PC-9 (cell line): ENCODE measurements around the gene S100A6. TPM values are rescaled to one million over a fixed set of nuclear protein-coding genes. Genes with fewer than 3 reads are reported as not detected.
"Not testable (repeated sequence)": the region's sequence is repeated elsewhere in the genome, so short reads cannot be mapped to it uniquely, and the experiment has no call there.

Experiments used
- BruUV-seq: library from RNA; stranded (reverse); fragments of 400-500 nt; replicated peaks from 2 replicates; lab custom pipeline; 2021; lab: Mats Ljungman, UMichigan
- CTCF ChIA-PET: fragments of 300-600 bp; sonication (Branson Sonifier 250); formaldehyde crosslinking; loops from one replicate; lab custom pipeline; 2022; ENCODE audit warnings: antibody characterized with exemption; lab: Charles Lee
- POLR2A ChIA-PET: fragments of 300-600 bp; sonication (Branson Sonifier 250); formaldehyde crosslinking; loops from one replicate; lab custom pipeline; 2022; ENCODE audit warnings: antibody characterized with exemption; ENCODE audit not compliant: unreplicated experiment; lab: Charles Lee
- DNase-seq, 2 experiments: peaks; one replicate each; pipeline versions ENCODE4 v3.0.0 to v3.0.0-alpha.2; 2015 to 2022; ENCODE audit warnings: mixed read lengths in 1 of 2
- H2AFZ ChIP-seq: fragments of 200-600 bp; sonication (generic); 2 replicates; pipeline ENCODE4 v1.8.1; 2017; ENCODE audit warnings: antibody characterized with exemption
- H3F3A ChIP-seq: fragments of 200-600 bp; sonication (generic); 2 replicates; pipeline ENCODE4 v1.8.1; 2017; ENCODE audit warnings: antibody characterized with exemption, mild to moderate bottlenecking, low read depth; ENCODE audit not compliant: insufficient read depth
- H3K27ac ChIP-seq: fragments of 200-600 bp; sonication (generic); 2 replicates; pipeline ENCODE4 v1.6.1; 2016; ENCODE audit warnings: mixed run types
- H3K27me3 ChIP-seq: fragments of 200-600 bp; sonication (generic); 2 replicates; pipeline ENCODE4 v1.6.1; 2016; ENCODE audit warnings: low read depth, mixed run types; ENCODE audit not compliant: insufficient read depth
- H3K36me3 ChIP-seq: fragments of 200-600 bp; sonication (generic); 2 replicates; pipeline ENCODE4 v1.6.1; 2016; ENCODE audit warnings: low read depth, mixed run types
- H3K4me1 ChIP-seq: fragments of 200-600 bp; sonication (generic); replicated peaks from 2 replicates; pipeline ENCODE4 v1.6.1; 2016; ENCODE audit warnings: mixed run types; ENCODE audit not compliant: insufficient read depth
- H3K4me2 ChIP-seq: fragments of 200-600 bp; sonication (generic); 2 replicates; pipeline ENCODE4 v1.6.1; 2017; ENCODE audit warnings: mixed run types
- H3K4me3 ChIP-seq: fragments of 200-600 bp; sonication (generic); 2 replicates; pipeline ENCODE4 v1.6.1; 2016; ENCODE audit warnings: mixed run types
- H3K79me2 ChIP-seq: fragments of 200-600 bp; sonication (generic); 2 replicates; pipeline ENCODE4 v1.6.1; 2017; ENCODE audit warnings: low read depth, mixed run types
- H3K9me2 ChIP-seq: fragments of 200-600 bp; sonication (generic); 2 replicates; pipeline ENCODE4 v1.8.1; 2017; ENCODE audit warnings: mild to moderate bottlenecking; ENCODE audit not compliant: insufficient read depth
- H3K9me3 ChIP-seq: fragments of 200-600 bp; sonication (generic); 2 replicates; pipeline ENCODE4 v1.8.1; 2016; ENCODE audit warnings: low read depth; ENCODE audit not compliant: insufficient read depth
- H4K20me1 ChIP-seq: fragments of 200-600 bp; sonication (generic); 2 replicates; pipeline ENCODE4 v1.8.1; 2017; ENCODE audit not compliant: insufficient read depth
- CTCF ChIP-seq: fragments of 200-600 bp; sonication (generic); conservative IDR thresholded peaks from 2 replicates; pipeline ENCODE4 v1.6.1; 2017; ENCODE audit warnings: mixed run types, antibody characterized with exemption, mild to moderate bottlenecking, moderate library complexity
- EZH2 ChIP-seq: fragments of 200-600 bp; sonication (generic); IDR thresholded peaks from 2 replicates; pipeline ENCODE4 v1.8.0; 2017; ENCODE audit warnings: antibody characterized with exemption, low read depth
- intact Hi-C: fragments of 100-400 bp; cut with micrococcal nuclease; formaldehyde crosslinking; loops from one replicate; pipeline ENCODE4 v1.10.0; 2022; ENCODE audit not compliant: unreplicated experiment
- total RNA-seq: library from RNA; stranded (reverse); gene quantifications from 2 replicates; pipeline ENCODE4 v1.2.3, GENCODE V29; 2021

The S100A6 gene
- total RNA-seq, 1 experiment from 2014 or later, result 994 TPM

GRCh38 chr1:153526132-153526543 is 9.7 kb downstream of the S100A6 start:
- no peaks in the 10 kb centered on the region for H4K20me1 ChIP-seq
- H3K27ac ChIP-seq, result no peak overlapping the region
- intact Hi-C loops, result no loop called here
- no peak for DNase-seq
- BruUV-seq, result no TSS peak
- no peaks in the 10 kb centered on the region for H3K9me2 ChIP-seq
- ChIA-PET POLR2A (interaction anchor here (0.6 kb wide), 1 partner anchor 90 kb away, joined by 3 read pairs; the partner anchor contains the start of gene S100A14), CTCF (no interaction called here)
- no peaks in the 10 kb centered on the region for H3K9me3 ChIP-seq
- H3F3A ChIP-seq, result peaks cover 27% of the 10 kb centered on the region; the same call in 1 of the 2 replicates
- H3K4me1 ChIP-seq, result peaks cover 8% of the 10 kb centered on the region
- no peak overlapping the region for H2AFZ ChIP-seq
- TF ChIP-seq EZH2 (no peak), CTCF (no peak)
- H3K27me3 ChIP-seq, result no peaks in the 10 kb centered on the region
- H3K79me2 ChIP-seq, result no peaks in the 10 kb centered on the region
- H3K4me3 ChIP-seq, result no peak overlapping the region
- no peak overlapping the region for H3K4me2 ChIP-seq
- H3K36me3 ChIP-seq, result no peaks in the 10 kb centered on the region

GRCh38 chr1:153525088-153525728 is 10.6 kb downstream of the S100A6 start:
- H3K4me2 ChIP-seq, result no peak overlapping the region

GRCh38 chr1:153522353-153523048 is 13.3 kb downstream of the S100A6 start:
- H3K27ac ChIP-seq, H3K4me2 ChIP-seq, H3K27me3 ChIP-seq, BruUV-seq, H3K9me2 ChIP-seq, H3K79me2 ChIP-seq, H3K36me3 ChIP-seq, intact Hi-C loops, H3K4me3 ChIP-seq, H4K20me1 ChIP-seq, DNase-seq, CTCF ChIA-PET, POLR2A ChIA-PET, H2AFZ ChIP-seq, H3K9me3 ChIP-seq: not testable (repeated sequence)
- peaks cover 37% of the 10 kb centered on the region for H3F3A ChIP-seq
- peaks cover 17% of the 10 kb centered on the region for H3K4me1 ChIP-seq

More at GRCh38 chr1:153525088-153525728, 10.6 kb downstream of the S100A6 start:
- CTCF ChIA-PET, result no interaction called here
- Histone ChIP-seq H2AFZ (no peak overlapping the region), H3K4me3 (no peak overlapping the region), H3K27me3 (no peaks in the 10 kb centered on the region), H3K79me2 (no peaks in the 10 kb centered on the region), H3K9me3 (no peaks in the 10 kb centered on the region), H3K4me1 (peaks cover 17% of the 10 kb centered on the region), H3F3A (peaks cover 30% of the 10 kb centered on the region; the same call in 1 of the 2 replicates), H3K27ac (no peak overlapping the region), H3K9me2 (no peaks in the 10 kb centered on the region), H3K36me3 (no peaks in the 10 kb centered on the region), H4K20me1 (no peaks in the 10 kb centered on the region)
- intact Hi-C loops, result no loop called here
- no peak for TF ChIP-seq EZH2
- no peak for TF ChIP-seq CTCF
- DNase-seq, result no peak
- no TSS peak for BruUV-seq
- POLR2A ChIA-PET, result no interaction called here

- H3F3A ChIP-seq, result peaks cover 44% of the 10 kb centered on the region
- H3K9me3 ChIP-seq, H3K36me3 ChIP-seq, DNase-seq, BruUV-seq, H3K9me2 ChIP-seq, H4K20me1 ChIP-seq, H3K4me2 ChIP-seq, H3K27me3 ChIP-seq, intact Hi-C loops, H2AFZ ChIP-seq, H3K27ac ChIP-seq, H3K79me2 ChIP-seq, H3K4me3 ChIP-seq: not testable (repeated sequence)
- ChIA-PET CTCF (interaction anchor here (0.6 kb wide), 1 partner anchor 12 kb away, joined by 3 read pairs; no protein-coding TSS in a partner anchor), POLR2A (interaction anchor here (0.6 kb wide), 1 partner anchor 10 kb away, joined by 3 read pairs; no protein-coding TSS in a partner anchor)
- peaks cover 16% of the 10 kb centered on the region for H3K4me1 ChIP-seq
Measured at GRCh38 chr1:153521808-153522207, 14.0 kb downstream of the S100A6 start.
